ENCODE results near the gene CERT1.
A peak's percentile ranks its signal among the peaks of the same experiment; 100 is the strongest.
"Not testable (repeated sequence)": the region's sequence is repeated elsewhere in the genome, so short reads cannot be mapped to it uniquely, and the experiment has no call there.

Gene CERT1, protein sequence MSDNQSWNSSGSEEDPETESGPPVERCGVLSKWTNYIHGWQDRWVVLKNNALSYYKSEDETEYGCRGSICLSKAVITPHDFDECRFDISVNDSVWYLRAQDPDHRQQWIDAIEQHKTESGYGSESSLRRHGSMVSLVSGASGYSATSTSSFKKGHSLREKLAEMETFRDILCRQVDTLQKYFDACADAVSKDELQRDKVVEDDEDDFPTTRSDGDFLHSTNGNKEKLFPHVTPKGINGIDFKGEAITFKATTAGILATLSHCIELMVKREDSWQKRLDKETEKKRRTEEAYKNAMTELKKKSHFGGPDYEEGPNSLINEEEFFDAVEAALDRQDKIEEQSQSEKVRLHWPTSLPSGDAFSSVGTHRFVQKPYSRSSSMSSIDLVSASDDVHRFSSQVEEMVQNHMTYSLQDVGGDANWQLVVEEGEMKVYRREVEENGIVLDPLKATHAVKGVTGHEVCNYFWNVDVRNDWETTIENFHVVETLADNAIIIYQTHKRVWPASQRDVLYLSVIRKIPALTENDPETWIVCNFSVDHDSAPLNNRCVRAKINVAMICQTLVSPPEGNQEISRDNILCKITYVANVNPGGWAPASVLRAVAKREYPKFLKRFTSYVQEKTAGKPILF

DNA sequence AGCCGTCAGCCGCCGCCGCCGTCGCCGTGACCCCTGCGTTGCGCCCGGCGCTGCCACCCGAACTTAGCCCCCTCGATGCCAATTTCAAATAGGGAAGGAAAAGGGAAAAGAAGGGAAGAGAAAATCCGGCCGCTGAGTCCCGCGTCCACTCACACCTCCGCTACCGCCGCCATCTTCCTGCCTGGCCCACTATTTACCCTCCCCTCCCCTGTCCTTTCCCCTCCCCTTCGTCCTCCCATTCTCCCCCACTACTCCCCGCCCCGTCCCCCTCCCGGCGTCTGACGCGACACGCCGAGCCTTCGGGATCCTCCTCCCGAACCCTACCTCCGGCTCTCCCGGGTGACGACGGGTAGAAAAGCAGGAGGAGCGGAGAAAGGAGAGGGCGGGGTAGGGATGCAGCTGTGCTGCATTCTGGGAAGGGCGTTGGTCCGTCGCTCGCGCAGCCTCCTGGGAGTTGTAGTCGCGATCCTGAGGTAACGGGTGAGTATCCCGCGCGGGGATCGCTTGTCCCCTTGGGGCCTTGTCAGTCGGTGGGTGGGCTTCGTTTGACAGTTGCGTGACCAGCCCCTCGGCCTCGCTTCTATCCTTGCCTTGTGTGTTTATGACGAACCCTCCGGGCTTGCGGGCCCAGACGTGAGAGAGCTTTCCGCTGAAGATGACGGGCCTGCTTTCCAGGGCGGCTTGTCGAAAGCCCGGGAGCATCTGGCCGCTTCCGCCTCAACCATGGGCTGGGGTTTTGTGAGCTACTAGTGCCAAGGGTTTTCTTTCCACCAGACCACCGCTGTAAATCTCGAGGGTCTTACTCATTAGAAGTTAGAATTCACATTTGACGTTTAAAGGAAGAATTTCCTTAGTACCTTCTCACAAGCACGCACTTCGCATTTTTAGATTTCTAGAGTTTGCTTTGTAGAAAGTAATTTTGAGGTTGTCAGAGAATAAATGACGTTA is at the start of gene CERT1, which contains the start of gene POLK:
Gene CERT1 (minus strand): TSS at position 195 of the 948 bp plus-strand sequence. CDS start 422 bp downstream, outside the sequence.
Gene POLK (plus strand): TSS at position 457 of the 948 bp plus-strand sequence.
- DNase-seq, result peak; percentile 99

DNA sequence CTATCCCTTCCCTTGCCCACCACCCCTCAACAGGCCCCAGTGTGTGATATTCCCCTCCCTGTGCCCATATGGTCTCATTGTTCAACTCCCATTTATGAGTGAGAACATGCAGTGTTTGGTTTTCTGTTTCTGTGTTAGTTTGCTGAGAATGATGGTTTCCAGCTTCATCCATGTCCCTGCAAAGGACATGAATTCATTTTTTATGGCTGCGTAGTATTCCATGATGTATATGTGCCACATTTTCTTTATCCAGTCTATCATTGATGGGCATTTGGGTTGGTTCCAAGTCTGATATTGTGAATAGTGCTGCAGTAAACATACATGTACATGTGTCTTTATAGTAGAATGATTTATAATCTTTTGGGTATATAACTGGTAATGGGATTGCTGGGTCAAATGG is 49.2 kb upstream of the CERT1 start:
- DNase-seq, result not testable (repeated sequence)

DNA sequence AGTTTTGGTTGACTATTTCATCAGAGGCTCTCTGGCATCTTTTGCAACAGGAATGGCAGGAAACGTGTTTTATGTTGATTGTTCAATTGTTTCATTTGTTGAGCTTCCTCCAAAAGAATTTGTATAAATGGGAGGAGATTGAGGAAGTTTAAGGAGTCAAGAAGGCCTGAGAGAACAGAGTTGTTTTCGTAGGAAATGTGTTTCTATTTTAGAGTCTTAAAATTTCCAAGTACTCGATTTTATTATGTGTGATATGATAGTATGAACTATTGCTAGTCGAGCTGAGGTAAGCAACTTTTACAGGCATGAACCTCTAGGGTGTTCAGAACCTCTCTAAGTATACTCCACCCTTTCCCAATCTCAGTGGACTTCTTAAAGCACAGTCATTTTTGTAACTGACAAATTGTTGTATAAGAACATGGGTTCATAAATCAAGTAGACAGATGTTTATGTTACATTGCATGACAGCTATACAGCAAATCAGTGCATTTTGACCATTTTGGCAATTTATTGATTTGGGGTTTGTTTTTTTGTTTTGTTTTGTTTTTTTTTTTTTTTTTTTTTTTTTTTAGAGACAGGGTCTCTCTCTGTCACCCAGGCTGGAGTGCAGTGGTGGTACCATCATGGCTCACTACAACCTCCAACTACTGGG is 47.7 kb upstream of the CERT1 start:
- DNase-seq, result no peak

DNA sequence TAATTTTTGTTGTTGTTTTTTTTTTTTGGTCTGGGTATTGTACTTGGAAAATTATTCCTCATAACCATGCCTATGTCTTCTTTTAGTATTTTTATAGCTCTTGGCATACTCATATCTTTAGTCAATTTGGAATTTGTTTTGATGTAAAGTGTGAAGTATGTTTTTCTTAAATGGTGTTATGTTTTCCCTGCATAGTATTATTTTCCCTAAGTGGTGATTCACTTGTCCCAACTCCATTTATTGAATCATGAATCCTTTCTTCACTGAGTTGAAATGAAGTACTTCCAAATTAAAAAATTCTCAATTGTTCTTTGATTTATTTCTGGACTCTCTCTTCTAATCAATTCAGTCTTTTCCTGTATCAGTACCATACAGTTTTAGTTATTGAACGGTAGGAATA is 46.8 kb upstream of the CERT1 start:
- DNase-seq, result no peak

DNA sequence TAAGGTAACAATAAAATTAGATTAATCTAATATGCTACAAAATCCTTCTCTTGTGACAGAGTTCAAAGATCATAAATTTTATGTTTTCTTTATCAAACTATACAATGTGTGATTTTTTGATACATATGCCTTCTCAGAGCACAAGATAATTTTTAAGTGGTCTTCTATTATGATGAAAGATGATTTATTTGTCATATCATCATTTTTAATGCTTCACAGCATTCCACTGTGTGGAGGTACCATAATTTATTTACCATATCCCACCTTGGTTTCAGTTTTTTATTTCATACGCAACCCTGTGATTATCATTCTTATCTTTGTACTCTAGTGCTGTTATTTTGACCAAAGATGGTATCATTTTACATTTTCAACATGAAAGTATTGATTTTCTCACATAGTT is 41.9 kb upstream of the CERT1 start:
- DNase-seq, result no peak

DNA sequence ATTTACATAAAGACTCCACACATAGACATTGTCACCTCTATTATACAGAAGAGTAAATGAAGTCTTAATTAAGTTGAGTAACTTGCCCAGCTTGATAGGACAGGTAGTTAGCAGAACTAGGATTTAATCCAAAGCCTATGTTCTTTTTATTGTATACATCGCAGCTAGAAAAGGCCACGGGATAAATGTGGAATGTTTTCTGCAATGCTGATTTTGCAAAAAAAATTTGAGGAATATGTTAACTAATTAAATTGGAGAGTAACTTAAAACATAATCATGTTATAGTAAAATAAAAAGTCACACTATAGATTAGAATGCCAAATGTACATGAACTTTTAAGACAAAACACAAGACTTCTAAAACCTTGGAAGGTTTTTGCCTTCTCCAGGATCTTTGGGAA is 41.3 kb upstream of the CERT1 start:
- DNase-seq, result no peak

DNA sequence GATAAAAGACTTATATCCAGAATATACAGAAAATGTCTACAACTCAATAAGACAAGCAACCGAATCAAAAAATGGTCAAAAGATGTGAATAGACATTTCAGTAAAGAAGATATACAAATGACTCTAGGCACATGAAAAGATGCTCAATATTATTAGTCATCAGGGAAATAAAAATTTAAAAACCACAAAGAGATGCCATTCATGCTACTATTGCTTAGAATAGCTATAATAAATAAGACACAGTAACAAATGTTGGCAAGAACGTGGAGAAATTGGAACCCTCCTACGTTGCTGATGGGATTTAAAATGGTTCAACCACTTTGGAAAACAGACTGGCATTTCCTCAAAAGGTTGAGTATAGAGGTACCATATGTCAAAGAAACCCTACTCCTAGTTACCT is 40.0 kb upstream of the CERT1 start:
- DNase-seq, result peak; percentile 72

DNA sequence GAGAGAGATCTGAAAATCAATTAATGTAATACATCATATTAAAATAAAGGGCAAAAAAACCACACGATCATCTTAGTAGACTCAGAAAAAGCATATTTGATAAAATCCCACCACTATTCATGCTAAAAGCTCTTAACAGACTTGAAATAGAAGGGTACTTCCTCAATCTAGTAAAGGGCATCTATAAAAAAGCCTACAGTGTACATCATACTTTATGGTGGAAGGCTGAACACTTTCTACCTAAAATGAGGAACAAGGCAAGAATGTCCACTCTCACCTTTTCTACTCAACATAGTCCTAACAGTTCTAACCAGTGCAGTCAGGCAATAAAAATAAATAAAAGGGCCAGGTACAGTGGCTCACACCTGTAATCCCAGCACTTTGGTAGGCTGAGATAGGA is 39.2 kb upstream of the CERT1 start:
- DNase-seq, result no peak

DNA sequence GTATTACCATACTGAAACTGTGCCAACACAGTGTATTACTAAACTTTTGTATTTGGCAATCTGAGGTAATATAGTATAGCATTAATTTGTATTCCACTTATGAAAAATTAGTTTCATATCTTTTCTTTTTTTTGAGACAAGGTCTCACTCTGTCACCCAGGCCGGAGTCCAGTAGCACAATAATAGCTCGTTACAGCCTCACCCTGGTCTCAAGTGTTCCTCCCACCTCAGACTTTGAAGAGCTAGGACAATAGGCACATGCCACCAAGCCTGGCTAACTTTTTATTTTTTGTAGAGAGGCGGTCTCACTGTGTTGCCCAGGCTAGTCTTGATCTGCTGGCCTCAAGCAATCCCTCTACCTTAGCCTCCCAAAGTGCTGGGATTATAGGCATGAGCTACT is 36.4 kb upstream of the CERT1 start:
- no peak for DNase-seq

DNA sequence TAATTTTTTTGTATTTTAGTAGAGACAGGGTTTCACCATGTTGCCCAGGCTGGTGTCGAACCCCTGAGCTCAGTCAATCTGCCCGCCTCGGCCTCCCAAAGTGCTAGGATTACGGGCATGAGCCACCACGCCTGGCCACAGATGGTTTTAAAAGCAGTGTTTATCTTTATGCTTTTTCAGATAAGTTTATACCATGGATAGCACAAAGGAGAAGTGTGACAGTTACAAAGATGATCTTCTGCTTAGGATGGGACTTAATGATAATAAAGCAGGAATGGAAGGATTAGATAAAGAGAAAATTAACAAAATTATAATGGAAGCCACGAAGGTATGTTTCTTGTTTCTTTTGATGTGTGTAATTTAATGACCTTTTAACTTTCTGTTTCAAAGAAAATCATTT is 35.4 kb upstream of the CERT1 start:
- DNase-seq, result no peak

DNA sequence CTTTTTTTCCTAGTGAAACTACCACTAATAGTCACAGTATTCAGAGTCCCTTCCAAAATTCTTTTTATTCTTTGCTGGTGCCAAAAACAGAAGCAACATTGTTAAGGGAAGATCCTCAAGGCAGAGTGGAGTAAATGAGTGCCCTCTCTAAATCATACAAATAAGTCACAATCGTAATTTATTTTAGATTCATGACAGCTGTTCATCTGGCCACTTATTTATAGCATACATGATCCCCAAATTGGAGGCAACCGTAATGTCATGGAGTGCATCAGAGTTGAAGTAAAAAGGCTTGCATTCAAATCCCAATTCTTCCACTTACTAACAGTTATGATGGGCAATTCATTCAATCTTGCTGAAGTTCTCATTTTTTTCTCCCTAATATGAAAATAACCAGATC is 33.7 kb upstream of the CERT1 start:
- DNase-seq, result no peak

DNA sequence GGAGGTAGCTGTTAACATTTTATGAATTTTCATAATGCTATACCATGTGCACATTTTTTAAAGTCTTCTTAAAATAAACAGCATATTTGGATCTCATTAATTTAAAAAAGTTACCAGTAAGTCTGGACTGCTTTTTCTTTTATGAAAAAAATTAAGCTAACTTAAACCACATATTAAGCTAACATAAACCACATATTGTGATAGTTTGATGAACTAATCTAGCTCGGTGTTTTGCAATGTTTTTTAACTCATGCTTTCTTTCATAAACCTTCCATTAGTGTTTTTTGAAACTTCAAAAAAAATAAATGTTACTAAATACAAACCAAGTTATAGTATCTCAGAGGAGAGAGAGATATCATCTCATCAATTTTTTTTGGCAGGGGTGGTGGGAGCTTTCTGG is 26.8 kb upstream of the CERT1 start:
- DNase-seq, result no peak

DNA sequence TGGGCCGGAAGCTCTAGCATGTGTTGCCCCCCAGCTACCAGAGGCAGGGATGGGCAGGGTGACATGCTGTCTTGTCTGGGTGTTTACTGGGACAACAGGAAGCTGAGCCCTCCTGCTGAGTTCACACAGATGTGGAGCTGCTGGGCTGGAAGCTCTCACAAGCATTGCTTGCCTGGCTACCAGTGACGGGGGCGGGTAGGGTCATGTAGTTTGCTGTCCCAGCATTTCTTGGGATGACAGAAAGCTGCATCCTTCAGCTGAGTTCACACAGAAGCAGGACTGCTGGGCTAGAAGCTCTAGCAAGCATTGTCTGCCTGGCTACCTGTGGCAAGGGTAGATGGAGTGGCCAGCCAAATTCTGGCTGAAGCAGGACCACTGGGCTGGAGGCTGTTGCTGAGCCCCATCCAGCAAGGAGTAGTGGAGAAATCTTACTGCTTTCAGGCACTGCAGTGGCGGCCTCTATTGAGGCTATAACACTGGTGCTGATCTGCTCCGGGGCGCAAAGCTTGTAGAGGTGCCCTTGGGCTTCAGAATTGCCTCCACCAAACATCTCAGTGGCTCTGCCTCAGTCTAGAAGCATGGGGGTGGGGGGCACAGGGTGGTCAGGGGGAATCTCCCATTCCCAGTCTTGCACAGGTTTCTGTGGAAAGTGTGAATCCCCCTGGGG is 25.4 kb upstream of the CERT1 start:
- DNase-seq, result no peak

DNA sequence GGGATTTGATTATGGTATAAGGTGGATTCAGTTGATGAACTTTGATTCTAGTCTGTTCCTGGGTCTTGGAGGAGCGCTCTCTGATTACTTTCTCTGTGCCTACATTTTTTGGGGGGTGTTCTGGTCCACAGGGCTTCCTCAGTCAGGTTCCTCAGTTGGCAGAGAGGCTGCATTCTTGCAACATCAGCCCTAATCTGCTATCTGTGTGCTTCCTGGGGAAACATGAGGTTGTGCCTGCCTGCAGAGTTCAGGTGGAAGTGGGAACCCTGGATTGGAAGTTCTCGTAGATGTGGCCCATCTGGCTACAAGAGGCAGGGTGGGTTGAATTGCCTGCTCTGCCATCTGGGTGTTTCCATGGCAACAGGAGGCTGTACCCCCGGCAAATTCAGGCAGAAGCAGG is 24.7 kb upstream of the CERT1 start:
- DNase-seq, result no peak

DNA sequence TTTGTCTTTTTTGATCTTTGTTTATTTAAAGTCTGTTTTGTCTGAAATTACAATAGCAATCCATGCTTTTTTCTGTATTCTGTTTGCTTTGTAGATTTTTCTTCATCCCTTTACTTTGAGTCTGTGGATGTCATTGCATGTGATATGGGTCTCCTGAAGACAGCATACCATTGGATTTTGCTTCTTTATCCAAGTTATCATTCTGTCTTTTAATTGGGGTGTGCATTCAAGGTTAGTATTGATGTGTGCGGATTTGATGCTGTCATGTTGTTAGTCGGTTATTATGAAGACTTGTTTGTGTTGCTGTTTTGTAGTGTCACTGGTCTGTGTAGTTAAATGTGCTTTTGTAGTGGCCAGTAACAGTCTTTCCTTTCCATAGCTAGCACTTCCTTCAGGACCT is 23.3 kb upstream of the CERT1 start:
- DNase-seq, result no peak

DNA sequence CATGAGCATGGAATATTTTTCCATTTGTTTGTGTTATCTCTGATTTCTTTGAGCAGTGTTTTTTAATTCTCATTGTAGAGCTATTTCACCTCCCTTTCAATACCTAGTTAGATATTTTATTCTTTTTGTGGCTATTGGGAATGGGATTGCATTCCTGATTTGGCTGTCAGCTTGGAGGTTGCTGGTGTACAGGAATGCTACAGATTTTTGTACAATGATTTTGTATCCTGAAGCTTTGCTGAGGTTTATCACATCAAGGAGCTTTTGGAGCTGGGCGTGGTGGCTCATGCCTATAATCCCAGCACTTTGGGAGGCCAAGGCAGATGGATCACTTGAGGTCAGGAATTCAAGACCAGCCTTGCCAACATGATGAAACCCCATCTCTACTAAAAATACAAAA is 22.3 kb upstream of the CERT1 start:
- DNase-seq, result peak; percentile 87

DNA sequence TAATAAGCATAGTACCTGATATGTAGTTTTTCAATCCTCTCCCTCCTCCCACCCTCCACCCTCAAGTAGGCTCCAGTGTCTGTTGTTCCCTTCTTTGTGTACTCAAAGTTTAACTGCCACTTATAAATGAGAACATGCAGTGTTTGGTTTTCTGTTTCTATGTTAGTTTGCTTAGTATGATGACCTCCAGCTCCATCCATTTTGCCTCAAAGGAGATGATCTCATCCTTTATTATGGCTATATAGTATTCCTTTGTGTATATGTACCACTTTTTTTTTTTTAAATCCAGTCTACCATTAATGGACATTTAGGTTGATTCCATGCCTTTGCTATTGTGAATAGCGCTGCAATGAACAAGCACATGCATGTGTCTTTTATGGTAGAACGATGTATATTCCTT is 20.8 kb upstream of the CERT1 start:
- DNase-seq, result no peak

DNA sequence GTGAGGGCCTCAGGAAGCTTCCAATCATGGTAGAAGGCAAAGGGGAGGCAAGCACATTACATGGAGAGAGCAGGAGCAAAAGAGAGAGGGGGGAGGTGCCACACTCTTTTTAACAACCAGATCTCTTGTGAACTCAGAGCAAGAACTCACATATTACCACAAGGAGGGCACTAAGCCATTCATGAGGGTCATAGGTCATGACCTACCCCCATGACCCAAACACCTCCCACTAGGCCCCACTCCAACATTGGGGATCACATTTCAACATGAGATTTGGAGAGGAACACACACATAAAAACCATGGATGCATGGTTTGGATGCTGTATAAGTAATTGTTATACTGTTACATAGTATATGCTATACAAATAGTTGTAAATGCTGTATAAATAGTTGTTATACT is 17.8 kb upstream of the CERT1 start:
- no peak for DNase-seq

DNA sequence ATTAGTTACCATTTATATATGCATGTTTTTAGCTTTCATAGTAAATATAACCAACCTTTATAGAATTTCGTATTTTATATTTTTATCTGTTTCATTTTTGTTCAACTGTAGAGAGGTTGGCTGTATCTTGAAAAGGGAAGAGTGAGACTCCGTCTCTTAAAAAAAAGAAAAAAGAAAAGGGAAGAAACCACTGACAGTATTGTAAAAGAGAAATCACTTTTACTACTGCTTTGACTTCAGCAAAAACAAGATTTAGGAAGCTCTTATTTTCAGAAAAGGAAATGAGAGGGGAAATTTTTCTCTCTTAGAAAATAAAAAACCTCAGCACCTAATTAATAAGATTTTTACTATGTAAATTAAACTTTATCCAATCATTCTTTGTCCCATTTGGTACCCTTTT is 14.6 kb upstream of the CERT1 start:
- DNase-seq, result no peak

DNA sequence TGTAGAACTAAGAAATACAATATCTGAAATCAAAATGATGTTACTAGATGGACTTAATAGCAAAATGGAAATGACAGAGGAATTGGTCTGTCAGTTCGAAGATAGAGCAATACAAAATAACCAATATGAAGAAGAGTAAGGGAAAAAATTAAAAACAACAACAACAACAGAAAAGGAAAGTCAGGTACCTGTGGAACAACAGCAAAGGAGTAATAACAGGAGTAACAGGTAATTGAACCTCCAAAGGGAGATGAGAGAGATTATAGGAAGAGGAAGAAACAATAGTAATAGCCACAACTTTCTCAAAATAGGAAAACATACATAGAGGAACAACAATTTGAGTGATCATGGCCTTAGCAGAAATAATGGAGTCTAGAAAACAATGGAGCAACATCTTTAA is 13.9 kb upstream of the CERT1 start:
- DNase-seq, result no peak

DNA sequence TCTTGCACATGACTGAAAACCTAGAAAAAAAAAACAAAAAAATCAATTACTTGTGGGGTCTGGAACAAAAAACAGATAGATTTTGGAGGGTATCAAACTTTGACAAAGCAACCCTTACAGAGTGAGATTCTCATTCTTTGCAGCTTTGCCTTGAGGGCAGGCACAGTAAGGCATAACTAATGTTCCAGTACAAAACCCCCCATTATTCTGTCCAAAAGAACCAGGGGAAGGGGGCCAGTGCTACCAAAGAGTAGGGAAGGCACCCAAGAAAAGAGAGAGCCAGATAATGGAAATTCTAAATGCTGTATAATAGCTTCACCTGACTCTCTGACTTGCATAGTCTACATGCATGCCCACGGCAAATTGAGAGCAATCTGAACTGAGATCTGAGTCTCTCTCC is 13.2 kb upstream of the CERT1 start:
- DNase-seq, result no peak

DNA sequence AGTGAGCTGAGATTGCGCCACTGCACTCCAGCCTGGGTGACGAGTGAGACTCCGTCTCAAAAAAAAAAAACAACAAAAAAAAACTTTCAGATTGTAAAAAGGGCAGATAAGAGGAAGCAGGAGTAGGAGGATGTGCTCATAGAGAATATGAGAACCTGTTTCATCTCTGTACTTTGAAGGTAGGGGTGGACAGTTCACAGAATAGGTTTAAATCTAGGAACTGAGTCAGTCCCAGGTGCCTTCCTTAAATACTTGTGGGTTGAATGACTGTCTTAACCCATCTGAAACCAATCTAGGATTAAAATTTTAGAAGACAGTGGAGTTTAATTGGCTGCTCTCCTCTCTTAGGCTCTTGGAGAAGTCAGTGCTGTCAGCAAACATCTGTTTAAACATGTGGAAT is 12.6 kb upstream of the CERT1 start:
- peak; percentile 30 for DNase-seq

Measured in fibroblast of skin of right biceps (primary cell).